GM18520 (cell line): Measurements from ENCODE around the gene SCGN.

Source experiments
- ATAC-seq: cut with Tn5 transposase; IDR thresholded peaks from one replicate; pipeline ENCODE4 v1.9.1; 2021; ENCODE audit not compliant: unreplicated experiment

The SCGN gene

DNA sequence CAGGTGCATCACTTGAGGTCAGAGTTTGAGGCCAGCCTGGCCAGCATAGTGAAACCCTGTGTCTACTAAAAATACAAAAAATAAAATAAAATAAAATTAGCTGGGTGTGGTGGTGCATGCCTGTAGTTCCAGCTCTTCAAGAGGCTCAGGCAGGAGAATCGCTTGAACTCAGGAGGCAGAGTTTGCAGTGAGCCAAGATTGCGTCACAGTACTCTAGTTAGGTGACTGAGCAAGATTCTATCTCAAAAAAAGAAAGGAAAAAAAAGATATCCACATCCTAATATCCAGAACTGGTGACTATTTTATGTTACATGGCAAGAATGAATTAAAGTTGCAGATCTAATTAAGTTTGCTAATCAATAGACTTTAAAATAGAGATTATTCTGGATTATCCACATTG is 32.5 kb downstream of the SCGN start:
- ATAC-seq, result no peak

DNA sequence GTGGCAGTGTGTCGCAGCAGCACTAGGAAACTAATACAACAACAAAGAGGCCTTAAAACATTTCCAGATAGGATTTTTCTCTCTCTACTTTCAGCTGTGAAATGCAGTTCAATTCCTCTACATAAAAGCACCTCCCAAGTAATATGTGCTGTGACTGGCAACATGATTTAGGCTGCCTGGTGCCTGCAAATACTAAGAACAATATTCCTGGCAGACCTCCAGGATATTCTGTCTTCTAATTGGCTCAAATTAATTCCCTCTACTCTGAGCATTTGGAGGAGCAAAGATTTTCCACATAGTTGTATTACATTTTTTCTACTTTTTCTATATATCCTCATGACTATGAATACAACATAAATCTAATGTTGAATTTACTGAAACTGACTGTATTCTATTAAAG is 33.2 kb downstream of the SCGN start:
- ATAC-seq, result no peak

DNA sequence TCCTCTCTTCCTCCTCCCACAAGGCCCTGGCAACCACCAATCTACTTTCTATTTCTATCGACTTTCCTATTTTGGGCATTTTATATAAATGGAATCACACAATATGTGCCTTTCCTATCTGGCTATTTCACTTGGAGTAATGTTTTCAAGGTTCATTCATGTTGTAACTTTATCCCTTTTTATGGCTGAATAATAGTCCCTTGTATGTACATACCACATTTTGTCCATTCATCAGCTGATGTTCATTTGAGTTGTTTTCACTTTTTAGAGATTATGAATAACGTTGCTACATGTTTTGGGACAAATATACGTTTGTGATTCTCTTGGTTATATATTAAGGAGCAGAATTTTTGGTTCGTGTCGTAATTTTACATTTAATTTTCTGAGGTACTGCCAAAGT is 33.9 kb downstream of the SCGN start:
- no peak for ATAC-seq

DNA sequence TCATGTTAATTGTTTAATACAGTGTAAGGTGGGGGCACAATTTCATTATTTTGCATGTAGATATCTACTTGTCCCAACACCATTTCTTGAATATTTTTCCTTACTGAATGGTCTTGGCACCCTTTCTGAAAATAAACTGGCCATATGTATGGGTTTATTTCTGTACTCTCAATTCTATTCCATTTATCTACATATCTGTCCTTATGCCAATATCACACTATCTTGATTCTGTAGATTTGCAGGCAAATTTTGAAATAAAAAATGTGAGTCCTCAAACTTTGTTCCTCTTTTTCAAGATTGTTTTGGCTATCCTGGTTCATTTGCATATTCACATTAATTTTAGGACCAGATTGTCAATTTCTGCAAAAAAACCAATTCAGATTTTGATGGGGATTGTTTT is 34.8 kb downstream of the SCGN start:
- ATAC-seq, result no peak

DNA sequence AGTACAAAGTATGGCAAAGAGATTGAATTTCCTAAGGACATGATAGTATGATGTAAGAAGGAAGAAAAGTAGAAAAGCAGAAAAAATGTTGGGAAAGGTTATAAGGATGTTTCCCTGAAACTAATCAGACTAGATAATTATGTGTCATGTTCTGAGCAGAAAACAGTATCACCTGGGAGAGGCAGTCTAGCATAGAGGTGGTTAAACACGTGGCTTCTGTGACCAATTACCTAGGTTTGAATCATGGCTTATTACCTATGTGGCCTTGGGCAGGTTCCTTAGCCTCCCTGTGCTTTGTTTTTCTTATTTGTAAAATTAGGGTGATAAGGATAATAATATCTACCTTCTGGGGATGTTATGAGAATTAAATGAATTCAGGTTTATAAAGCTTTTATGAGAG is 38.0 kb downstream of the SCGN start:
- no peak for ATAC-seq

DNA sequence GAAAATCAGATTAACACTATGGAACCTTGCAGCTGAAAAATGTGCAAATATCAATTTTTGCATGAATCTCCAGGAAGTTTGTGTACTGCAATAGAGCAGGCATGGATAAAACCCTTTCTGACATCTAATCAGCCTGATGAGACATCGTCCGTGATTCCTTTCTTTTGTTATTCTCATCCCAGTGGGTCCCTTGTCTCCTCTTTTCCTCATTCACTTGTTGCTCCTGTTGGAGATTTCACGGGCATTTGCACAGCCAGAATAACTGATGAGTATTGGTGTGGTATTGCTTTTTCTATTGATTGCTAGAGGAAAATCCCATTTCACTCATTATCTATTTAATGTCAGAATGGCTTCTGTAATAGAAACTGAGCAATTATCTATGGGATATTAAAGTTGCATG is 39.9 kb downstream of the SCGN start:
- ATAC-seq, result no peak

DNA sequence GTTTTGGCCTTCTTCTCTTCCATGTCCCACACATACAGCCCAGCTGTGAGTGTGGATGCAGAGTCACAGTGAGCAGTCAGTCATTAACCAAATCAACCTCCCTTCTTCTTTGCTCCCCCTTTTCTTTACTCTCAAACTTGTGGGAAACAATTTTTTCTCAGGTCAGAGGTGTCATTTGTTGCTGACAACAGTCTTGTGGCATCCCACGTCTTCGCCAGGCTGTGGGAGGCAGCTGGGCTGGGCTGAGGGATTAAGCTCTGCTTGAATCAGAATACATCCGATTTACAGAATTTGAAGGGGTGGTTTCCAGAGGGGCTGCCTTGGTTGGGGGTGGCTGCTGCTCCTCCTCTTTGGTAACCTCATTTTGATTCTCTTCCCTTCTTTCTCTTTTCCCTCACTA is 40.5 kb downstream of the SCGN start:
- ATAC-seq, result no peak

DNA sequence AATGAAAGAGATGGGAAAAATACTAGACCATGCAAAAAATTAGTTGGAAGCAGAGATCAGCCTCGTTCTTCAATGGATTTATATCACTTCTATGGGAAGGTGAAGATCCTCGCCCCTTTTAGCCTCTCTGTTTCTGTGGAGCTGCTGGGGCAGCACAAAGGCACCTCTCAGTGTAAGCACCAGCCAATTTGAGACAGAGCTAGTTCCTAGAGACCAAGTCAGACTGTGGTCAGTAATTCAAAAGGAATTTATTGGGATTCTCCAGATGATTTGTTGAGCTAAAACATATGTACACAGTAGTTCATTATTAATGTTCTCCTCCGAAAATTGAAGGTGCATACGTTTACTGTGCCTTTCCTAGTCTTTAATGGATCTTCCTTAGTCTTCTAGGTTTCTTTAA is 42.4 kb downstream of the SCGN start:
- no peak for ATAC-seq

DNA sequence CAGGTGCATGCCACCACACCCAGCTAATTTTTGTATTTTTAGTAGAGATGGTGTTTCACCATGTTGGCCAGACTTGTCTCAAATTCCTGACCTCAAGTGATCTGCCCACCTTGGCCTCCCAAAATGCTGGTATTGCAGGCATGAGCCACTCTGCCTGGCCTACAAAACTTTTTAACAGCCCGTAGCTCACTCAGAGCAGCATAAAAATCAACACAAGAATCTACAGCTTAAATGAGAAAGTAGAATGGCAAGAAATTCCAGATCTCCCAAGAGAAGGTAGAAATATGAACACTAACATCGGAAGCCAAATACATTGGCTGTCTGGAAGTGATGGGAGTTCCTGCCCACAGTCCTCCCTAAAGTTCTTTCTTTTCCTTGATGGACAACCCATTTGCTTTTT is 43.7 kb downstream of the SCGN start:
- ATAC-seq, result no peak

DNA sequence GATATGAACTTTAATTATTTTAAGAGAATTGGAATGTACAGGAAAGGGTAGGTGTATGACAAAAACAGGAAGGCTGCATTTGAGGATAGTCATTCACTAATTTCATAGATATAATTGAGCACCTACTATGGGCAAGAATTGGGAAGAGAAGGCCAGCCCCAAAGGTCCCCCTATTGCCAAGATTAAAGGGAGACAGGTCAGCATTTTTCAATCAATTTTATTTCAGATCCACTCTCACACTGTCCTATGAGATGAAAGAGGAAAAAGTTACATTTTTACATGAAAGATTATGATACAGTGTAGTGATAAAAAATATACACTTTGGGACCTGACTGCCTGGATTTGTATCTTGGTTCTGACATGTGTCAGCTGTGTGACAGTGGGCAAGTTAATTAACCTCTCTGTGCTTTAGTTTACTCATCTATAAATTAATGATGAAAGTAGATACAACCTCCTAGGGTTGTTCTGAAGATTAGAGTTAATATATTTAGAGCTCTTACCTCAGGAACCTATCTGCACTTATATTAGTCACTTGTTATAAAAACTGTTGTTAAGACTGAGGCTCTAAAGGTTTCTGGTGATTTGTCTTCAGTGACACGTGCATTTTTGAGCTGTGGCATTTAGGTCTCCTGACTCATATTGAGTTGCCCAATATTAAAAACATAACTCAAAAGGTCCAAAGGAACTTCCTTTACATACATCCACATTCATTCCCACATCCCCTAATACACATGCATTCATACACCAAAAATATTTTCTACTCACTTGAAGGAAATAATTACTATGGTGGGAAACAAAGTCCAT is 45.7 kb downstream of the SCGN start:
- ATAC-seq, result no peak

DNA sequence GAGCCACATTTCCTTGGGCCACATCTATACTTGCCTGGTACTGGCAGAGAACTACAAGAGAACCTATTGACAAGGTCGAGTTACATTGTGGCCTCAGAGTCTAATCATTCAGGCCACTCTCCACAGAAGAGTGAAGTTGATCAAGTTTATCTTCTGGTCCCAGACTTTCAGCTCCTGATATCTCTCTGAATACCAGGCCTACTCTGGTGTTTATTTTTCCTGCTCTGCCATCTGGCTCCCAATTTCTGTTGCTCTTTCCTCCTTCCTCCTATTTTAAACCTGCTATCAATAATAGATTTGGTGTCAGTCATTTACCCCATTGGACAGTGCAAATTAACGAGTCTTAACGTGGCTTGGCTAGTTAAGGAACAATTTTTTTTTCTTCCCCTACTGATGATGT is 46.6 kb downstream of the SCGN start:
- ATAC-seq, result no peak

DNA sequence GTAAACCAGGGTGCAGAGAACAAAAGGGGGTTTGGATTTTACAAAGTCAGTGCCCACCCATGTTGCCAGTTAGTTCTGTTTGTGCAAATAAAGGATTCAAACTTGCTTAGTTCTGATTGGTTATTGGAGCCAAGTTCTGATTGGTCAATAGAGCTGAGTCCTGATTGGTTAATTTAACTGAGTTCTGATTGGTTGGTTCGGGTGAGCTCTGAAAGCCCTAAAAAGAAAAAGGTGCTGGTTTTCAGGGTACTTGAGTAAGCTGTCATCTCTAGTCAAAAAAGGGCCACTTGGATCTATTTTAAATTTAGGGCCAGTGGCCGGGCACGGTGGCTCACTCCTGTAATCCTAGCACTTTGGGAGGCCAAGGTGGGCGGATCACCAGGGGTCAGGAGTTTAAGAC is 47.6 kb downstream of the SCGN start:
- no peak for ATAC-seq

DNA sequence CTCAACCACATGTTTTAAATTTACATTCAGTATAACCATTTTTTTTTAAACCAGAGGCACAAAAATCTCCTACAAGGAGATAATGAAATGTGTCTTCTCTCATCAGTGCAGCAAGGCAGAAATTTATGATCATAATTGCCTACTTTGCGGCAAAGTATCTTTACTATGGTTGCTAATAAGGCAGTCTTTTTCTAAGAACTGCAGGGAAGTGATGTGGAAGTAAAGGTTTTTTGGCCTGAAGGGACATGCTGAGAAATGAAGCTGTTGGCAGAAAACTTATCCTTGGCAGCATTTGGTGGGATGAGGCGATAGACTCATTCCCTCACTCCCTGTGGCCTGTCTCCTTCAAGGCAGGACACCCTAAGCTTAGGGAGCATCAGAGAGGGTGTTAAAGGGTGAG is 48.7 kb downstream of the SCGN start:
- ATAC-seq, result no peak

DNA sequence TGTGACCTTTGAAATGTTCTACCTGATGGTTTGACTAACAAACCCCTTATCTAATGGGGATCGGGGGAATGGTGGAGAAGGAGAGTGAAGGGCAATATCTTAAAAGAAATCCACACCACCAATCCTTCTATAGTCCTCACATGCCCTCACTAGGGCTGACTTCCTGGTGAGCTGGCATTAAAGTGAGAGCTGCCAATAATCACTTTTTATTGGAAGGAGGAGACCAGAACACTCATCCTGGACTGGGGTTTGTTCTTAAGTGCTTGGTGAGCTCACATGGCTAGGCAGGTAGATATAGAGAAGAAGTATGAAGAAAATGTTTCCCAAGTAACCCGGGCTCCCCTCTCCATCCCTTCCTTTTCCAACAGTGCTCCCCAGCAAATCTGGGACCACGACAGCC is 49.8 kb downstream of the SCGN start:
- no peak for ATAC-seq

DNA sequence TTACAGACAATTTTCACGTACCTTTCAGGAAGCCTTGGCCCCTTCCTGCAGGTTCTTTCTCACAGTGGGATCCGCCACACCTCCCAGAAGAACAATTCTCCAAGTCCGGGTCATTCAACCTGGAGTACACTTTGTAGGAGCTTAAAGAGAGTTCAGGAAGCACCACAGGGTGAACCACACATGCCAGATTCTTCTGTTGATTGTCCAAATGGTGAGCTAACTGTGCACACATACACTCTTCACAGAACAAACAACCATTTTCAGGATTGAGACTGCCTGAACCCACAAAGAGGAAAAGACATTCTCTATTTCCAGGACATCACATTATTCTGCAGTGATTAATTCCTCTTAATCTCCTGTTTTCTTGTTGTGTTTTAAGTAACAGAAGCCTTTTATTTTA is 51.0 kb downstream of the SCGN start:
- no peak for ATAC-seq

DNA sequence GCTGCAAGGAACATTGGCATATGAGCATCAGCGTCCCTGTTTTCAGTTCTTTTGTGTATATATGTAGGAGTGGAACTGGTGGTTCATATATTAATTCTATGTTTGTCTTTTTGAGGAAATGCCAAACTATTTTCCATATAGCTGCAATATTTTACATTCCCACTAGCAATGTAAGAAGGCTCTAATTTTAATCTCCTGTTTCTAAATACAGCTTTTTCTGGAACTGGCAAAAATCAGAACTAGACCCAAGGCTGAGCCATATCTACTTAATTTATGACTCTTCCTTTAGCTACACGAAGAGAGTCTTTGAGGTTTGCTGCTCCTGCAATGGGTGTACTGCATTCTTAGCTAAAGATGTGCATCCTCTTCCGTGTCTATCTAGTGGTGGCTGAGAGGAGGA is 52.0 kb downstream of the SCGN start:
- no peak for ATAC-seq

DNA sequence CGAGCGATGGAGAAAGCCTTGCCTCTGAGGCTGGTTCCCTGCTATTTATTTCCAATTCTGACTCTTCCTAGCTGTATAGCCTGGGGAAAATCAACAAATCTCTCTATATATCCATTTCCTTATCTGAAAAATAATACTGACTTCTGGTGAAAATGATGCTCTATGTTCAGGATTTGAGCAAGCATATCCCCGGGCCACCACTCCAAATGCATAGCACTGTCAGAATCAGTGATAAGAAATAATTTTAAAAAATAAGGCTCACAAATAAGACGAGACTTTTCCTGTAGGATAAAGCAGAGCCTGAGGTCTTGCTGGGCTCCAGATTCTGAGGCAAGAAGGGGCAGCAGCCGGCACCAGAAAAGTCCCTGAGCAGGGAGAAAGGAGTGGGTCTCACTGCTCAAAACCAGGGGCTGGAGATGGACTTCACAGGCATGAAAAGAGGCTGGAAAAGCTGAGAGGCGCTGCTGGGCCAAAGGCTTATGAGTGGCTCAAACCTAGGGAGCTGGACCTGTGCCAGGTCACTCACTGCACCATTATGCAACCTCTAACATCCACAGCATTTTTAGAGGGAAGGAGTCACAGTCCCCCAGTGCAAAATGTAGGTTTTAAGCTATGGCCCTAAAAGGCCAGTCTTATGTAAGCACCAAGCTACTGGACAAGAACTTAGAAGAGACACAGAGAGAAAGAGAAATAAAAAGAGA is 54.4 kb downstream of the SCGN start:
- no peak for ATAC-seq

DNA sequence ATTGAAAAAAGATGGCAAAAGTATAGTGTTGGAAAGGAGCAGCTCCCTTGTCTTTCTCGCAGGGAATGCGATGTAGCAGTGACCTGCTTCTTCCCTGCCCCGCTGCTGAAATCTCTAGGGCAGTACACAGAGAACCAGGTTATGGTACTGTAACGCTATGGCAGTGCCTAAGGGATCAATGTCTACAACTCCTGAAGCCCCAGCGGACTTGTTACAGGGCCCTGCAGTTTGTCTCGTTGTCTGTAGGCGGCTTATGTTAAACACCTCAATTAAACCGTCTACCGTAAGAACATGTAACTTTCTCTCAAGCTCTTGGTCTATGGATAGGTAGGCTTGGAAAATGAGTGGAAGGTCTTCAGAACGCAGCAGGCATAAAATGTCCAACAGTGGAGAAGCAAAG is 57.7 kb downstream of the SCGN start:
- no peak for ATAC-seq

DNA sequence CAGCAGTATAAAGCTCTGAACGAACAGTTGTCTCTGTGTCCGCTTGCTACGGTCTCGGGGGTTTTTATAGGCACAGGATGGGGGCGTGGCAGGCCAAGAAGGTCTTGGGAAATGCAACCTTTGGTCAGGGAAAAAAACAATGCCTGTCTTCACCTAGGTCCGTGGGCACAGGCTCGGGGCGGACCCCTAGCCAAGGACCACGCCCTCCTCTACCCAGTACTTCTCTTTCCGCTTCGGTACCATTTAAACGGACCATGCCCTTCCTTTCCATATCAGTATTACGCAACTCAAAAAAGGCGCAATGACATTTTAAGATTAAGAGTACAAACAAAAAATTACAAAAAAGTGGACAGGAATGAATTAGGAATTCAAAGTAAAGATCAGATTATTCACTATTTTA is 58.3 kb downstream of the SCGN start:
- no peak for ATAC-seq

DNA sequence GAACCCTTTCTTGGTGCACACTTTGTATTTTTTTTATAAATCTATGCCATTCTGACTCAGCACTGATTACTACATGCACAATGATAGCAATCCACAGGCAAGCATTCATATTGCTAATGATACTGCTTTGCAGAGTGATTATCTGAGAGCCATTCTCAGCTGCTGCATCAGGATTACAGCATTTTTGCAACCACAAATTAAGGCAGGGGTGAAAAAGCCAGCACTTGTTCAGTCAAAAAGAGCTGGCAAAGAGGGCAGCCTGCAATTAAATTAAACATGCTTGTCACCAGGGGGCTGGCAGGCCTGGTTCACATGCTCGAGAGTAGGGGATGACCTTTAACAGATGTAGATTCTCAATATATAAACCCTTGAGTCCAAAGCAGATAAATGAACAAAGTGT is 61.8 kb downstream of the SCGN start:
- no peak for ATAC-seq

DNA sequence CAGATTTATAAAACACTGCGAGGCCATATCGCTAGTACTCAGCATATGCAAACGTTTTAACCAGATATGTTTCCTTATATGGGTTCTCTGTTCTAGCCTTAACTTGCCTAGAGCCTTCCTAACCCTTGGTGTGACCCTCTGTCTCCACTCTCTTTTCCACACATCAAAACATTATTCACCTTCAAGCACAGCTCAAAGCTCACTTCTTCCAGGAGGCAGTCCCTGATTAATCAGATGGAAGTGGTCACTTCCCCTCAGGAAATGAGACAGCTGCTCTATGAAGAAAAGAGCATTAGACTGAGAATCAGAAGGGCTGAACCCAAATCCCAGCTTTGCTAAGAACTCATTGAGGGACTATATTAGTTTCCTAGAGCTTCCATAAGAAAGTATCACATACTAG is 62.8 kb downstream of the SCGN start:
- no peak for ATAC-seq

DNA sequence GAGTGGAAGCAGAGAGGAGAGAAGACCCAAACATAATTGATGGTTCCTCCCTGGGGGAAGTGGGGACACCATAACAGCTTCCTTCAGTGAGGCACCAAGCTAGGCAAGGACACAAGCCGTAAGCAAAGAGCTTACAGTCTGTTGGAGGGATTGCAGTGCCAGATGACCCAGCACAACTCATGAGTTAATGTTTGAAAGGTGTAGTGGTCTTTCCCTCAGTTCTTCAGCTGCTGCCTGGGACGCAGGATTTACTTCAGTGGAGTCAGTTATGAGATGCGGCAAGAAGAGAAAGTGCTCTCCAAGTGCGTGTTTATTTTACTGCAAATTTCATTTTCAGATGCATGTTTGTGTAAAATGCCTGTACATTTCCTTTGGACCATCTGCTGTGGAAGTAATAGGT is 63.8 kb downstream of the SCGN start:
- no peak for ATAC-seq
